ENCODE data around the gene TRIO. TPM values are rescaled to one million over a fixed set of nuclear protein-coding genes. Genes with fewer than 3 reads are reported as not detected.

TRIO gene
- total and polyA plus RNA-seq, 8 donors = 84.4 to 151 (median 93.7) TPM

GRCh38 chr5:14222206-14222605, 79.1 kb downstream of the TRIO start:
- no peaks in the 10 kb centered on the region for H3K9me3 ChIP-seq
- no peaks in the 10 kb centered on the region for H3K36me3 ChIP-seq
- H3K27me3 ChIP-seq = no peaks in the 10 kb centered on the region
- no peak overlapping the region for H3K27ac ChIP-seq
- intact Hi-C loops (cut with DNase I) = no loop called here
- peaks cover 31 to 63% of the 10 kb centered on the region in 2 donors for H3K4me1 ChIP-seq
- H3K4me3 ChIP-seq = no peak overlapping the region
- no peak for TF ChIP-seq CTCF (IDR thresholded peaks at IDR 0.05)
- DNase-seq = no peak
- no peak for ATAC-seq

GRCh38 chr5:14223372-14223771, 80.2 kb downstream of the TRIO start:
- peaks cover 33 to 60% of the 10 kb centered on the region in 2 donors for H3K4me1 ChIP-seq
- H3K4me3 ChIP-seq = no peak overlapping the region
- DNase-seq (no peak), ATAC-seq (no peak)
- no peaks in the 10 kb centered on the region for H3K9me3 ChIP-seq
- H3K27me3 ChIP-seq = no peaks in the 10 kb centered on the region
- TF ChIP-seq CTCF (IDR thresholded peaks at IDR 0.05) = no peak
- intact Hi-C loops (cut with DNase I) = no loop called here
- no peaks in the 10 kb centered on the region for H3K36me3 ChIP-seq
- H3K27ac ChIP-seq = no peak overlapping the region

GRCh38 chr5:14225173-14225834, 82.2 kb downstream of the TRIO start:
- Histone ChIP-seq H3K9me3 (no peaks in the 10 kb centered on the region), H3K27ac (no peak overlapping the region), H3K4me1 (peaks cover 17 to 45% of the 10 kb centered on the region in 2 donors), H3K36me3 (no peaks in the 10 kb centered on the region), H3K27me3 (no peaks in the 10 kb centered on the region), H3K4me3 (no peak overlapping the region)
- intact Hi-C loops (cut with DNase I) = no loop called here
- TF ChIP-seq CTCF (IDR thresholded peaks at IDR 0.05) = no peak
- ATAC-seq (no peak), DNase-seq (no peak)

GRCh38 chr5:14226149-14226548, 83.0 kb downstream of the TRIO start:
- no peak for TF ChIP-seq CTCF (IDR thresholded peaks at IDR 0.05)
- DNase-seq (no peak), ATAC-seq (no peak)
- Histone ChIP-seq H3K9me3 (no peaks in the 10 kb centered on the region), H3K4me1 (peaks cover 17 to 47% of the 10 kb centered on the region in 2 donors), H3K27me3 (no peaks in the 10 kb centered on the region), H3K4me3 (no peak overlapping the region), H3K36me3 (no peaks in the 10 kb centered on the region), H3K27ac (peak overlapping the region in 1 of 2 donors; percentile 28)
- intact Hi-C loops (cut with DNase I) = no loop called here

GRCh38 chr5:14226554-14226953, 83.4 kb downstream of the TRIO start:
- intact Hi-C loops (cut with DNase I) = no loop called here
- no peaks in the 10 kb centered on the region for H3K27me3 ChIP-seq
- peaks cover 20 to 49% of the 10 kb centered on the region in 2 donors for H3K4me1 ChIP-seq
- peak; percentile 74 for ATAC-seq
- no peaks in the 10 kb centered on the region for H3K36me3 ChIP-seq
- H3K9me3 ChIP-seq = no peaks in the 10 kb centered on the region
- no peak for DNase-seq
- H3K4me3 ChIP-seq = no peak overlapping the region
- H3K27ac ChIP-seq = peak overlapping the region; percentile 14 to 28
- no peak for TF ChIP-seq CTCF (IDR thresholded peaks at IDR 0.05)

All from left lung (tissue), 10 donors.